Renal cortical epithelial cell (primary cell): ENCODE results near the gene JHY. TPM values are rescaled to one million over a fixed set of nuclear protein-coding genes. Genes with fewer than 3 reads are reported as not detected.

Experiments
- total RNA-seq: library from RNA; depleted of rRNA; stranded (reverse); fragments of >200 nt; gene quantifications from 2 replicates; pipeline ENCODE4 v1.2.3, GENCODE V29; 2014

Gene JHY
- total RNA-seq, 1 donor from 2014 or later = 3.4 TPM

Other genes starting within 250 kb of the JHY start
- 12.5 and 50.5 TPM in 2 replicates for gene UBASH3B, start 227.0 kb upstream of the JHY start, total RNA-seq
- gene CRTAM, start 44.3 kb upstream of the JHY start, total RNA-seq = not detected in 2 replicates
- not detected in 2 replicates for gene BSX, start 99.1 kb downstream of the JHY start, total RNA-seq
- 1,819 and 2,648 TPM in 2 replicates for gene HSPA8, start 179.4 kb downstream of the JHY start, total RNA-seq